Epithelial cell of esophagus (primary cell): ENCODE results near the gene FAM76B.

ENCODE experiments used
- DNase-seq: peaks from one replicate; pipeline ENCODE4 v3.0.0; 2010; ENCODE audit warnings: low read depth
- H3K4me3 ChIP-seq: 2 replicates; pipeline ENCODE4 v1.5.1; 2011; ENCODE audit warnings: mild to moderate bottlenecking, low read length, control low read depth
- TF ChIP-seq, protein P1 (sequence below): IDR thresholded peaks from 2 replicates; pipeline ENCODE4 v1.5.1; 2011; ENCODE audit warnings: low read depth, mild to moderate bottlenecking, low read length, control low read depth, inconsistent platforms; ENCODE audit not compliant: insufficient read depth; ENCODE audit errors: missing control alignments

Gene FAM76B

DNA sequence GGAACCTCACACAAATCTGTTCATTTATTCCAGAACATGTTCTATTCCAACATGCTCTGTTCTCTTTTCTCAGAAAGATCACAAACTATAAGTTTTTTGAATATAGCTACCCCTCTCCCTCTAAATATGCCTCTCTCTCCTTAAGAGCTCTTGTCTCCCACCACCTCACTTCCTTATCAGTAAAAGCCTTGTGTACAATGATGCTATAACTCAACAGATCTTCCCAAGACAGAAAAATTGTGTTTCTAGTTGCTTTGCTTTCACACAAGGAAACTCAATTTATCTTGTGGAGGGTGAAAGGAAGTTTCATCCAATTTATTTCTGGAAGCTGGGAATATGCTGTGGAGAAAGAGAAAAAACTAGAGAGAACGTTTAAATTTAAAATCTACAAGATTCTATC, 64.4 kb downstream of the FAM76B start:
- H3K4me3 ChIP-seq = no peak overlapping the region
- TF ChIP-seq, protein P1, sequence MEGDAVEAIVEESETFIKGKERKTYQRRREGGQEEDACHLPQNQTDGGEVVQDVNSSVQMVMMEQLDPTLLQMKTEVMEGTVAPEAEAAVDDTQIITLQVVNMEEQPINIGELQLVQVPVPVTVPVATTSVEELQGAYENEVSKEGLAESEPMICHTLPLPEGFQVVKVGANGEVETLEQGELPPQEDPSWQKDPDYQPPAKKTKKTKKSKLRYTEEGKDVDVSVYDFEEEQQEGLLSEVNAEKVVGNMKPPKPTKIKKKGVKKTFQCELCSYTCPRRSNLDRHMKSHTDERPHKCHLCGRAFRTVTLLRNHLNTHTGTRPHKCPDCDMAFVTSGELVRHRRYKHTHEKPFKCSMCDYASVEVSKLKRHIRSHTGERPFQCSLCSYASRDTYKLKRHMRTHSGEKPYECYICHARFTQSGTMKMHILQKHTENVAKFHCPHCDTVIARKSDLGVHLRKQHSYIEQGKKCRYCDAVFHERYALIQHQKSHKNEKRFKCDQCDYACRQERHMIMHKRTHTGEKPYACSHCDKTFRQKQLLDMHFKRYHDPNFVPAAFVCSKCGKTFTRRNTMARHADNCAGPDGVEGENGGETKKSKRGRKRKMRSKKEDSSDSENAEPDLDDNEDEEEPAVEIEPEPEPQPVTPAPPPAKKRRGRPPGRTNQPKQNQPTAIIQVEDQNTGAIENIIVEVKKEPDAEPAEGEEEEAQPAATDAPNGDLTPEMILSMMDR = no peak
- DNase-seq = no peak

DNA sequence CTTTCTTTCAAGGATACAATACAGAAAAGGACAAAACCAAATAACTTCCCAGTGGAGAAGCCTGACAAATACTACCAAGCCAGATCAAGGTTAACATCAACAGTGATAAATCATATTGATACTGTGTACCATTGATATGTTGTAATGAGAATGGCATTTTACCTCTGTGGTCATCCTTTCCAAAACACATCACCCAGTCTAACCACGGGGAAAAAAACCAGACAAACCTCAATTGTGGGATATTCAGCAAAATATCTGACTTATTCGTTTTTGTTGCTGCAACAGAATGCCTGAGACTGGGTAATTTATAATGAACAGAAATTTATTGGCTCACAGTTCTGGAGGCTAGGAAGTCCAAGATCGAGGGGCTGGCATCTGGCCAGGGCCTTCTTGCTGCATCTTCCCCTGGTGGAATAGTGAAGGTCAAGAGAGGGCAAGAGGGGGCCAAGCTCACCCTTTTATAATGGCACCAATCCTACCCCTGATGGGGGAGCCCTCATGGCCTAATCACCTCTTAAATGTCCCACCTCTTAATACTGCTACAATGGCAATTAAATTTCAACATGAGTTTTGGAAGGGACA, 66.1 kb downstream of the FAM76B start:
- no peak for DNase-seq
- H3K4me3 ChIP-seq = no peak overlapping the region
- TF ChIP-seq, protein P1 = no peak

DNA sequence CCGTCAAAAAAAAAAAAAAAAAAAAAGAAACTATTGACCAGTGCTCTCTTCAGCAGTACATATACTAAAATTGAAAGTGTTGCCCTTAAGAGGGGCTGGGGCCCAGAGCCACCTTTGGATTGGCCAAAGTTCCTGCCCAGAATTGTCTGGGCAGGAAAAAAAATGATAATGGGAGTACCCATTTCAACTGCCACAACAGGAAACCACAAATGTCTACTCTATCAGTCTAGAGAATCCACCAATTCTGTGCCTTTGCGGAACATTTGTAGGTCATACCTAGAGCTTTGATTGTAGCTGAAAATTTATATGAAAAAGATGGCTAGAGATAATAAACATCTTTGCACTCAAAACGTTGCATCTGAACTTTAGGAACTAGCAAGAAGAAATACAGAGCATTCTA, 69.4 kb downstream of the FAM76B start:
- no peak for DNase-seq
- no peak overlapping the region for H3K4me3 ChIP-seq
- TF ChIP-seq, protein P1 = no peak
